Body of pancreas (tissue), 4 donors: ENCODE results near the gene RPL12.

Experiments
- CTCF ChIP-seq, 7 experiments: fragments of 450-650 bp in 4 of 7; fragments of 200-600 bp in 3 of 7; sonication (generic) in 3 of 7; IDR thresholded peaks; one replicate each; pipeline ENCODE4 v1.5.1; 2016 to 2019; ENCODE audit warnings: antibody characterized with exemption in 7 of 7
- POLR2A ChIP-seq, 3 donors: fragments of 450-650 bp; IDR thresholded peaks; one replicate each; pipeline ENCODE4 v1.6.1; 2016; ENCODE audit warnings: antibody characterized with exemption in 3 of 3, mild to moderate bottlenecking in 2 of 3

DNA sequence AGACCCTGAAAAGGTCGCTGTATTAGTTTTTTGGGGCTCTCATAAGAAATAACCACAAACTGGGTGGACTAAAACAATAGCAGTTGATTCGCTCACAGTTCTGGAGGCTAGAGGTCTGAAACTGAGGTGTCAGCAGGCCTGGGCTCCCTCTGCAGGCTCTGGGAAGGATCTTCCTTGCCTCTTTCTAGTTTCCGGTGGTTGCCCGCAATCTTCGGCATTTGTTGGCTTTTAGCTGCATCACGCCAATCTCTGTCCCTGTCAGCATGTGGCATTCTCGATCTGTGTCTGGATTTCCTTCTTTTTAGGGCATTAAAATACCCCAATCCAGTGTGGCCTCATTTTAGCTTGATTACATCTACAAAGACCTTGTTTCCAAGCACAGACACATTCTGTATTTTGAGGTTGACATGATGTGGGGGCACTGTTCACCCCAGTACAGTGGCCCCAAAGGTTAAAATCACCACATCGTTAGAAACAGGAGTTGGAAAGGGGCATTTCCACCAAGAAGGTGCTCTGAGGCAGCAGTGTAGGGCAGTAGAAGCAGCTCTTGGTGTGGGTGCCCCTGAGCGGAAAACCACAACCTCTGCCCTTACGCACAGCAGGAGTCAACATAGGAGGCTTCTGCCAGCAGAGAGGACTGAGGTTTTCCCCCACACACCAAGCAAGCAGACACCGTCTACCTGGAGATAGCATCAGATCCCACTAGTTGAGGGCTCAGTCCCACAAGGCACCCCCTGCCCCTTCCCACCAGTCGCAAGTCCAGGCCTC lies 13.5 kb downstream of the RPL12 start:
- TF ChIP-seq CTCF (IDR thresholded peaks at IDR 0.05): no peak
- no peak for TF ChIP-seq POLR2A (IDR thresholded peaks at IDR 0.05)
